H1 (cell line): ENCODE results near the gene FAM50B. TPM values are rescaled to one million over a fixed set of nuclear protein-coding genes. Genes with fewer than 3 reads are reported as not detected.

Source experiments
- CTCF ChIA-PET: fragments of 300-600 bp; sonication (Branson Sonifier 250); formaldehyde crosslinking; loops from one replicate; lab custom pipeline; 2021; ENCODE audit not compliant: partially characterized antibody; lab: Charles Lee
- POLR2A ChIA-PET: fragments of 300-600 bp; sonication (Branson Sonifier 250); formaldehyde crosslinking; loops from one replicate; lab custom pipeline; 2021; ENCODE audit warnings: inconsistent platforms; ENCODE audit not compliant: partially characterized antibody; lab: Charles Lee
- DNase-seq, 2 experiments: peaks; one replicate each; pipeline versions ENCODE4 v3.0.0 to v3.0.0-alpha.2; 2010 to 2022; ENCODE audit warnings: low spot score in 2 of 2, low read depth in 1 of 2, mixed read lengths in 1 of 2
- FAIRE-seq: peaks from 2 replicates; lab custom pipeline; 2011; peaks lifted over from hg19 to GRCh38; lab: Jason Lieb, UNC
- H2AFZ ChIP-seq: 2 replicates; pipeline ENCODE4 v1.8.1; 2012; ENCODE audit warnings: low read length, inconsistent platforms
- H2AK5ac ChIP-seq: 2 replicates; pipeline ENCODE4 v1.6.1; 2013; ENCODE audit warnings: low read depth, low read length
- H2BK120ac ChIP-seq: replicated peaks from 2 replicates; pipeline ENCODE3; 2013; ENCODE audit warnings: low read depth, low read length, inconsistent platforms
- H2BK12ac ChIP-seq: 2 replicates; pipeline ENCODE4 v1.6.1; 2013; ENCODE audit warnings: low read depth, low read length
- H2BK15ac ChIP-seq: 2 replicates; pipeline ENCODE4 v1.6.1; 2013; ENCODE audit warnings: low read length
- H2BK20ac ChIP-seq: 2 replicates; pipeline ENCODE4 v1.6.1; 2013; ENCODE audit warnings: low read length
- H2BK5ac ChIP-seq: 2 replicates; pipeline ENCODE4 v1.6.1; 2013; ENCODE audit warnings: low read depth, low read length
- H3K14ac ChIP-seq: 2 replicates; pipeline ENCODE4 v1.6.1; 2013; ENCODE audit warnings: inconsistent platforms; ENCODE audit not compliant: insufficient read length
- H3K18ac ChIP-seq: 2 replicates; pipeline ENCODE4 v1.6.1; 2013; ENCODE audit warnings: low read length; ENCODE audit errors: extremely low read depth
- H3K23ac ChIP-seq: 2 replicates; pipeline ENCODE4 v1.6.1; 2013; ENCODE audit warnings: inconsistent platforms; ENCODE audit not compliant: insufficient read length
- H3K23me2 ChIP-seq: 2 replicates; pipeline ENCODE4 v1.6.1; 2013; ENCODE audit warnings: low read depth, low read length
- H3K27ac ChIP-seq: 2 replicates; pipeline ENCODE4 v1.6.1; 2011; ENCODE audit warnings: low read depth, low read length, inconsistent platforms
- H3K27me3 ChIP-seq, 4 experiments: replicated peaks in 1 of 4; 1 replicate in 1 of 4; 2 replicates in 3 of 4; pipeline versions ENCODE4 v1.6.1 to v1.8.1; 2011 to 2013; ENCODE audit warnings: low read length in 3 of 4, mild to moderate bottlenecking in 3 of 4, inconsistent platforms in 2 of 4, mixed read lengths in 2 of 4, moderate library complexity in 1 of 4; ENCODE audit not compliant: control insufficient read depth in 3 of 4, insufficient read depth in 3 of 4; ENCODE audit errors: extremely low read depth in 1 of 4
- H3K36me3 ChIP-seq, 4 experiments: 2 replicates each; pipeline versions ENCODE4 v1.6.1 to v1.8.1; 2011 to 2013; ENCODE audit warnings: mild to moderate bottlenecking in 4 of 4, low read length in 3 of 4, moderate library complexity in 2 of 4, control low read depth in 1 of 4, inconsistent platforms in 1 of 4; ENCODE audit not compliant: insufficient read depth in 4 of 4, control insufficient read depth in 2 of 4
- H3K4ac ChIP-seq: replicated peaks from 2 replicates; pipeline ENCODE3; 2013; ENCODE audit warnings: low read length, low read depth, mixed read lengths, inconsistent platforms; ENCODE audit not compliant: insufficient read length
- H3K4me1 ChIP-seq, 4 experiments: replicated peaks in 1 of 4; 1 replicate in 1 of 4; 2 replicates in 3 of 4; pipeline versions ENCODE4 v1.6.1 to v1.8.1; 2011 to 2013; ENCODE audit warnings: low read length in 3 of 4, inconsistent platforms in 2 of 4, mixed read lengths in 1 of 4; ENCODE audit not compliant: insufficient read depth in 4 of 4, control insufficient read depth in 3 of 4
- H3K4me2 ChIP-seq, 2 experiments: 2 replicates each; pipeline versions ENCODE4 v1.6.1 to v1.8.1; 2011 to 2013; ENCODE audit warnings: low read depth in 2 of 2, low read length in 2 of 2, control low read depth in 1 of 2, inconsistent platforms in 1 of 2, mild to moderate bottlenecking in 1 of 2; ENCODE audit not compliant: insufficient read depth in 1 of 2
- H3K4me3 ChIP-seq, 4 experiments: fragments of 200-600, 300-600 bp in 1 of 4; sonication (generic), shearing (Covaris generic), sonication (Bioruptor Twin) in 1 of 4; 2 replicates each; pipeline versions ENCODE4 v1.5.1 to v1.8.1; 2011 to 2016; ENCODE audit warnings: low read length in 4 of 4, low read depth in 3 of 4, control low read depth in 2 of 4, inconsistent platforms in 2 of 4, mild to moderate bottlenecking in 2 of 4, mixed read lengths in 1 of 4, moderate library complexity in 1 of 4; ENCODE audit not compliant: insufficient read depth in 2 of 4; ENCODE audit errors: extremely low read depth in 1 of 4
- H3K56ac ChIP-seq: replicated peaks from 2 replicates; pipeline ENCODE3; 2013; ENCODE audit warnings: low read depth, mild to moderate bottlenecking, mixed read lengths, low read length, inconsistent platforms; ENCODE audit not compliant: insufficient read length
- H3K79me1 ChIP-seq: 2 replicates; pipeline ENCODE4 v1.6.1; 2013; ENCODE audit warnings: low read depth, low read length, control low read depth
- H3K79me2 ChIP-seq, 2 experiments: 2 replicates each; pipeline versions ENCODE4 v1.6.1 to v1.8.1; 2012 to 2013; ENCODE audit warnings: low read length in 2 of 2, mild to moderate bottlenecking in 2 of 2, inconsistent platforms in 1 of 2; ENCODE audit not compliant: insufficient read depth in 2 of 2, control insufficient read depth in 1 of 2
- H3K9ac ChIP-seq, 4 experiments: replicated peaks in 1 of 4; 1 replicate in 1 of 4; 2 replicates in 3 of 4; pipeline versions ENCODE4 v1.6.1 to v1.8.1; 2011 to 2013; ENCODE audit warnings: low read depth in 3 of 4, low read length in 3 of 4, control low read depth in 2 of 4, mild to moderate bottlenecking in 2 of 4, moderate library complexity in 2 of 4, inconsistent platforms in 1 of 4; ENCODE audit errors: extremely low read depth in 1 of 4
- H3K9me3 ChIP-seq, 2 experiments: 2 replicates each; pipeline versions ENCODE4 v1.6.1 to v1.8.1; 2012 to 2013; ENCODE audit warnings: mild to moderate bottlenecking in 2 of 2, moderate library complexity in 2 of 2, control low read depth in 1 of 2, inconsistent platforms in 1 of 2, low read depth in 1 of 2, low read length in 1 of 2, mixed read lengths in 1 of 2; ENCODE audit not compliant: insufficient read depth in 2 of 2
- H4K20me1 ChIP-seq, 2 experiments: replicated peaks in 1 of 2; 2 replicates each; pipeline versions ENCODE3 to v1.8.1; 2011 to 2013; ENCODE audit warnings: inconsistent platforms in 2 of 2, low read length in 2 of 2, mild to moderate bottlenecking in 1 of 2; ENCODE audit not compliant: insufficient read depth in 2 of 2, control insufficient read depth in 1 of 2
- H4K5ac ChIP-seq: 2 replicates; pipeline ENCODE4 v1.6.1; 2013; ENCODE audit warnings: low read length, low read depth, mixed read lengths, inconsistent platforms; ENCODE audit not compliant: insufficient read length
- H4K8ac ChIP-seq: 2 replicates; pipeline ENCODE4 v1.8.0; 2013; ENCODE audit warnings: mild to moderate bottlenecking, moderate library complexity, low read length, inconsistent platforms; ENCODE audit not compliant: insufficient read depth; ENCODE audit errors: extremely low read depth
- H4K91ac ChIP-seq: replicated peaks from 2 replicates; pipeline ENCODE3; 2013; ENCODE audit warnings: low read length, mixed read lengths, inconsistent platforms; ENCODE audit not compliant: insufficient read length
- BACH1 ChIP-seq: IDR thresholded peaks from 2 replicates; pipeline ENCODE4 v1.6.1; 2012; ENCODE audit warnings: low read length, improper control_type of control experiment
- ZNF274 ChIP-seq: IDR thresholded peaks from 2 replicates; pipeline ENCODE4 v1.7.0; 2012; ENCODE audit warnings: low read length, borderline replicate concordance; ENCODE audit errors: extremely low read depth
- WGBS, 2 experiments: shearing (Covaris generic) in 1 of 2; methylation state at CpG; one replicate each; pipeline versions ENCODE4 v1.1.6 to v1.1.7; 2013 to 2015; ENCODE audit warnings: low lambda C conversion rate in 2 of 2, mixed read lengths in 2 of 2, inconsistent platforms in 1 of 2, low coverage in 1 of 2, missing lambda C conversion rate in 1 of 2; ENCODE audit not compliant: insufficient replicate concordance in 2 of 2, insufficient coverage in 1 of 2, insufficient read length in 1 of 2; ENCODE audit errors: extremely low coverage in 1 of 2, missing lambda C conversion rate in 1 of 2; 5-methylcytosine and 5-hydroxymethylcytosine counted together
- polyA plus RNA-seq, 7 experiments: library from polyadenylated mRNA; depleted of rRNA in 3 of 7; stranded (reverse) in 5 of 7; unstranded in 2 of 7; fragments of >200 nt in 5 of 7; fragments of 200-250 nt in 2 of 7; gene quantifications; 1 replicate in 5 of 7; 2 replicates in 1 of 7; 4 replicates in 1 of 7; pipeline versions ENCODE4 v1.2.1 to v1.2.3, GENCODE V29; 2011 to 2013; ENCODE audit warnings: missing spikeins in 2 of 7, mixed read lengths in 2 of 7
- total RNA-seq: library from RNA; stranded (reverse); fragmentation: NEBNext Ultra II Directional; extraction: Animal tissue kit (Norgen Biotek cat#: 25700); gene quantifications from 2 replicates; pipeline ENCODE4 v1.2.1, GENCODE V29; 2021

Gene FAM50B
- total and polyA plus RNA-seq, 2 of the 8 experiments (the other 6 are each of a cell fraction or from before 2014, with no cell fraction given): 3.1 to 3.2 TPM

DNA sequence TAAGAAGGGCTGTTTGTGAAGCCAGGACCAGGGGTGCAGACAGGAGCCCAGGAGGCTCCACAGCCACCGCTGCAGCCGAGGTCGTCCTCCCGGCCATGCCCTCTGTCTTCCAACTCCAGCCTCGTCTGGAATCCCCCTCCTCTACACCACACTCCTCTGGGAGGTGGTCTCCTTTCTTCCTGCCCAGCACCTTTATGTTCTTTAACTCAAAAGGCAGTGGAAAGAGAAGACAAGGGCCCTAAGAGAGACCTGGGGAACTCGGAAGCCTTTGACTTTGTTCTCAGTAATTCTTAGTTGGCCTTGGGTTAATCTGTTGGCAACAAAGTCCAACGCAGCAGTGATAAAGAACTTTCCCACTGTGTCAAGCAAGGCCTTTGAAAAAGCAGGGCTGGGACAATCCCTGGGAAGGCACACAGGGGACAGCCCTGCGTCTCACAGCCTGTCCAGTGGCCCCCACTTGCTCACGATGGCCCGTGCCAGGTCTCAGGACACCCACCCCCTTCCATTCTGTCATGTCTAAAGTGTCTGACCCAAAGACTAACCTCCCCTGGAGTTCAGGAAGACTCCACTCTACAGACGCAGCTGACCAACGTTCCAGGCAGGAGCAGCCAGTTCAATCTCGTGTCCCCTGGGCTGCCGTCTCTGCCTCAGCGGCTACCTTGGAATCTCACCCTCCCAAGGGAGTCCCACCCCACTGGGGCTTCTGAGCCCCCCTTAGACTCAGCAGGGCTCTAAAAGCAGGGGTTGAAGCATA lies 42.8 kb upstream of the FAM50B start:
- H3K36me3 ChIP-seq: no peaks in the 10 kb centered on the region
- peaks cover 0 to 2% (median under 1%) of the 10 kb centered on the region in 4 experiments; a peak in 3 of 7 replicates for H3K4me1 ChIP-seq
- H2BK120ac ChIP-seq: no peak overlapping the region
- no peak overlapping the region for H2AFZ ChIP-seq
- H3K9ac ChIP-seq: no peak overlapping the region
- H3K79me2 ChIP-seq: no peaks in the 10 kb centered on the region
- FAIRE-seq: no peak
- no peak overlapping the region for H4K91ac ChIP-seq
- WGBS, 2 experiments: 88% methylated on average over 15 of the region's 15 CpGs; no CpG with 5 or more reads in 1 of the 2 experiments
- no peak overlapping the region for H4K8ac ChIP-seq
- no peak overlapping the region for H3K23ac ChIP-seq
- H2BK12ac ChIP-seq: no peak overlapping the region
- H3K4me2 ChIP-seq: no peak overlapping the region
- no peaks in the 10 kb centered on the region for H3K27me3 ChIP-seq
- no peaks in the 10 kb centered on the region for H3K23me2 ChIP-seq
- H3K9me3 ChIP-seq: no peaks in the 10 kb centered on the region
- no peak overlapping the region for H3K56ac ChIP-seq
- no peak overlapping the region for H3K14ac ChIP-seq
- no peak overlapping the region for H4K5ac ChIP-seq
- no peak overlapping the region for H2BK15ac ChIP-seq
- H3K4me3 ChIP-seq: no peak overlapping the region
- CTCF ChIA-PET: interaction anchor here (1.0 to 1.4 kb wide), 2 partner anchors 20 to 61 kb away, joined by 3 read pairs; no protein-coding TSS in a partner anchor
- no peak overlapping the region for H2AK5ac ChIP-seq
- no peak overlapping the region for H3K27ac ChIP-seq
- DNase-seq: no peak
- TF ChIP-seq BACH1: no peak
- TF ChIP-seq ZNF274: no peak
- no peak overlapping the region for H3K18ac ChIP-seq
- no peak overlapping the region for H2BK5ac ChIP-seq
- H2BK20ac ChIP-seq: no peak overlapping the region
- no peak overlapping the region for H3K4ac ChIP-seq
- no peaks in the 10 kb centered on the region for H4K20me1 ChIP-seq
- H3K79me1 ChIP-seq: no peaks in the 10 kb centered on the region
- POLR2A ChIA-PET: no interaction called here
